HG03108 (cell line): Measurements from ENCODE around the gene ZFYVE28.
A peak's percentile ranks its signal among the peaks of the same experiment; 100 is the strongest.

ENCODE experiments used
- ATAC-seq: cut with Tn5 transposase; IDR thresholded peaks from one replicate; pipeline ENCODE4 v1.9.1; 2021; ENCODE audit warnings: moderate library complexity; ENCODE audit not compliant: unreplicated experiment

Gene ZFYVE28

GRCh38 chr4:2428496-2429213, 10.2 kb upstream of the ZFYVE28 start:
- ATAC-seq = no peak

GRCh38 chr4:2427383-2428334, 9.2 kb upstream of the ZFYVE28 start:
- no peak for ATAC-seq

GRCh38 chr4:2426711-2427275, 8.3 kb upstream of the ZFYVE28 start:
- no peak for ATAC-seq

- ATAC-seq = no peak
These were observed 7.6 kb upstream of the ZFYVE28 start for GRCh38 chr4:2426069-2426397.

GRCh38 chr4:2425386-2426068, 7.1 kb upstream of the ZFYVE28 start:
- ATAC-seq = no peak

- no peak for ATAC-seq
These were observed 6.1 kb upstream of the ZFYVE28 start for GRCh38 chr4:2424581-2424980.

GRCh38 chr4:2423695-2424094, 5.2 kb upstream of the ZFYVE28 start:
- no peak for ATAC-seq

GRCh38 chr4:2423066-2423465, 4.6 kb upstream of the ZFYVE28 start:
- no peak for ATAC-seq

- no peak for ATAC-seq
These were observed 3.5 kb upstream of the ZFYVE28 start for GRCh38 chr4:2421928-2422327.

- ATAC-seq = no peak
These were observed 1.4 kb upstream of the ZFYVE28 start for GRCh38 chr4:2419814-2420213.

GRCh38 chr4:2418650-2419571, 466 bp upstream of the ZFYVE28 start, which contains the start of gene CFAP99:
CFAP99 (plus strand) TSS chr4:2418955.
- ATAC-seq = peak; percentile 86

GRCh38 chr4:2417226-2417764, 1.1 kb downstream of the ZFYVE28 start:
- ATAC-seq = no peak

GRCh38 chr4:2416564-2417225, 1.8 kb downstream of the ZFYVE28 start:
- ATAC-seq = no peak

- no peak for ATAC-seq
These were observed 2.4 kb downstream of the ZFYVE28 start for GRCh38 chr4:2415881-2416563.

- ATAC-seq = no peak
These were observed 3.2 kb downstream of the ZFYVE28 start for GRCh38 chr4:2415213-2415612.

GRCh38 chr4:2413821-2414610, 4.4 kb downstream of the ZFYVE28 start:
- no peak for ATAC-seq

- ATAC-seq = peak; percentile 62
These were observed 5.3 kb downstream of the ZFYVE28 start for GRCh38 chr4:2412885-2413716.
